ENCODE measurements around the gene CDC25B.

The CDC25B gene

GRCh38 chr20:3757268-3757667 lies 38.8 kb upstream of the CDC25B start:
- no peak overlapping the region for H3K27ac ChIP-seq (ENCODE audit: extremely low read depth, low read depth, low read length)
- H3K9me3 ChIP-seq (ENCODE audit: control insufficient read depth, insufficient read depth, low read depth, low read length), result no peaks in the 10 kb centered on the region
- H3K36me3 ChIP-seq (ENCODE audit: control insufficient read depth in 2 of 2, insufficient read depth in 1 of 2, low read length in 2 of 2), result peaks cover 0 to 65% of the 10 kb centered on the region in 2 experiments; a peak in 2 of 3 replicates
- 0 out of 2 replicates have a peak, but pooled peaks cover 2% of the 10 kb centered on the region for H3K4me1 ChIP-seq (ENCODE audit: control insufficient read depth, insufficient read depth, low read length)
- ChIA-PET POLR2A (interaction anchor here (0.6 to 1.7 kb wide), 3 partner anchors 10 to 84 kb away, joined by 3 to 9 read pairs (median 4); partner anchors contain the start of genes ADISSP and CDC25B), CTCF (interaction anchor here (0.6 to 2.9 kb wide), 9 partner anchors 9 to 315 kb away, joined by 3 to 12 read pairs (median 4); partner anchors contain the start of genes ADISSP and SPEF1)
- TF ChIP-seq ZFP69B (tag by site-specific recombination; IDR thresholded peaks at IDR 0.05) (no peak), MEIS1 (CRISPR knock-in tag; IDR thresholded peaks at IDR 0.05; ENCODE audit: borderline replicate concordance) (no peak), ZNF394 (tag by site-specific recombination; IDR thresholded peaks at IDR 0.05; ENCODE audit: borderline replicate concordance) (no peak)
- no peak overlapping the region for H3K4me3 ChIP-seq (ENCODE audit: low read depth, low read length)

GRCh38 chr20:3758566-3758965 lies 37.5 kb upstream of the CDC25B start:
- no peak overlapping the region for H3K27ac ChIP-seq (ENCODE audit: extremely low read depth, low read depth, low read length)
- no peaks in the 10 kb centered on the region for H3K9me3 ChIP-seq (ENCODE audit: control insufficient read depth, insufficient read depth, low read depth, low read length)
- POLR2A ChIA-PET, result interaction anchor here (1.3 kb wide), 1 partner anchor 9 kb away, joined by 6 read pairs; the partner anchor contains the start of gene ADISSP
- CTCF ChIA-PET, result interaction anchor here (0.8 to 2.9 kb wide), 3 partner anchors 8 to 10 kb away, joined by 3 to 12 read pairs (median 10); partner anchors contain the start of gene ADISSP
- no peak overlapping the region for H3K4me3 ChIP-seq (ENCODE audit: low read depth, low read length)
- no peak for TF ChIP-seq ZNF175 (tag by site-specific recombination; IDR thresholded peaks at IDR 0.05)
- H3K36me3 ChIP-seq (ENCODE audit: control insufficient read depth in 2 of 2, insufficient read depth in 1 of 2, low read length in 2 of 2), result peaks cover 0 to 61% of the 10 kb centered on the region in 2 experiments; a peak in 2 of 3 replicates
- no peaks in the 10 kb centered on the region for H3K4me1 ChIP-seq (ENCODE audit: control insufficient read depth, insufficient read depth, low read length)

DNA sequence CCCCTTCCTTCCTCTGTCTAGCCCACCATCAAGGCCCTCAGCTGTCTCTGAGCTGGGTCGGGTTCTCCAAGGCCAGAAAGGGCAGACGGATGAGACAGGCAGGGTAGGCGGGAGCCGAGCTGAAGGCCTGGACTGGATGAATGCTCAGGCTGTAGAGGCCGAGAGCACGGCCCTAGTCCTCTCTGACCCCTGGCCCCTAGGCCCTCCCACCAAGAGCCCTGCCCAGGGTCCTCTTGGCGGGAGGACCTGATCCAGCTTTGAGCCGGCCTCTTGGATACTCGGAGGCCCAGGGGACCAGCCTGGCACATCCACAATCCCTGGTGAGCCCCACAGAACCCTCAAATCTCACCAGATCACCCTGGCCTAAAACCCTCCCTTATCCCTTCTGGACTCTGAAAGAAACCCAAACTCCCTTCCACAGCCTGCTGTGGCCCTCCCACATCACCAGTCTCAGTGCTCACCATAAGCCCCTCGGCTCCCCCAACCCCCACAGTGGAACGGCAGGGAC lies 36.7 kb upstream of the CDC25B start:
- Histone ChIP-seq H3K4me1 (ENCODE audit: control insufficient read depth, insufficient read depth, low read length) (no peaks in the 10 kb centered on the region), H3K36me3 (ENCODE audit: control insufficient read depth in 2 of 2, insufficient read depth in 1 of 2, low read length in 2 of 2) (peaks cover 0 to 58% of the 10 kb centered on the region in 2 experiments; a peak in 2 of 3 replicates), H3K4me3 (ENCODE audit: low read depth, low read length) (no peak overlapping the region), H3K9me3 (ENCODE audit: control insufficient read depth, insufficient read depth, low read depth, low read length) (no peaks in the 10 kb centered on the region), H3K27ac (ENCODE audit: extremely low read depth, low read depth, low read length) (no peak overlapping the region)
- POLR2A ChIA-PET, result interaction anchor here (1.3 kb wide), 1 partner anchor 8 kb away, joined by 6 read pairs; the partner anchor contains the start of gene ADISSP
- CTCF ChIA-PET, result interaction anchor here (0.6 to 10.8 kb wide), 3 partner anchors 8 to 43 kb away, joined by 3 to 133 read pairs (median 10); no protein-coding TSS in a partner anchor
- TF ChIP-seq ZNF2 (tag by site-specific recombination; IDR thresholded peaks at IDR 0.05), result no peak
- TF ChIP-seq, protein P1, sequence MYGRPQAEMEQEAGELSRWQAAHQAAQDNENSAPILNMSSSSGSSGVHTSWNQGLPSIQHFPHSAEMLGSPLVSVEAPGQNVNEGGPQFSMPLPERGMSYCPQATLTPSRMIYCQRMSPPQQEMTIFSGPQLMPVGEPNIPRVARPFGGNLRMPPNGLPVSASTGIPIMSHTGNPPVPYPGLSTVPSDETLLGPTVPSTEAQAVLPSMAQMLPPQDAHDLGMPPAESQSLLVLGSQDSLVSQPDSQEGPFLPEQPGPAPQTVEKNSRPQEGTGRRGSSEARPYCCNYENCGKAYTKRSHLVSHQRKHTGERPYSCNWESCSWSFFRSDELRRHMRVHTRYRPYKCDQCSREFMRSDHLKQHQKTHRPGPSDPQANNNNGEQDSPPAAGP (tag by site-specific recombination; IDR thresholded peaks at IDR 0.05), result no peak
- TF ChIP-seq, protein P2, sequence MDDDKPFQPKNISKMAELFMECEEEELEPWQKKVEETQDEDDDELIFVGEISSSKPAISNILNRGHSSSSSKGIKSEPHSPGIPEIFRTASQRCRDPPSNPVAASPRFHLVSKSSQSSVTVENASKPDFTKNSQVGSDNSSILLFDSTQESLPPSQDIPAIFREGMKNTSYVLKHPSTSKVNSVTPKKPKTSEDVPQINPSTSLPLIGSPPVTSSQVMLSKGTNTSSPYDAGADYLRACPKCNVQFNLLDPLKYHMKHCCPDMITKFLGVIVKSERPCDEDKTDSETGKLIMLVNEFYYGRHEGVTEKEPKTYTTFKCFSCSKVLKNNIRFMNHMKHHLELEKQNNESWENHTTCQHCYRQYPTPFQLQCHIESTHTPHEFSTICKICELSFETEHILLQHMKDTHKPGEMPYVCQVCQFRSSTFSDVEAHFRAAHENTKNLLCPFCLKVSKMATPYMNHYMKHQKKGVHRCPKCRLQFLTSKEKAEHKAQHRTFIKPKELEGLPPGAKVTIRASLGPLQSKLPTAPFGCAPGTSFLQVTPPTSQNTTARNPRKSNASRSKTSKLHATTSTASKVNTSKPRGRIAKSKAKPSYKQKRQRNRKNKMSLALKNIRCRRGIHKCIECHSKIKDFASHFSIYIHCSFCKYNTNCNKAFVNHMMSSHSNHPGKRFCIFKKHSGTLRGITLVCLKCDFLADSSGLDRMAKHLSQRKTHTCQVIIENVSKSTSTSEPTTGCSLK (tag by site-specific recombination; IDR thresholded peaks at IDR 0.05), result no peak
- TF ChIP-seq, protein P3, sequence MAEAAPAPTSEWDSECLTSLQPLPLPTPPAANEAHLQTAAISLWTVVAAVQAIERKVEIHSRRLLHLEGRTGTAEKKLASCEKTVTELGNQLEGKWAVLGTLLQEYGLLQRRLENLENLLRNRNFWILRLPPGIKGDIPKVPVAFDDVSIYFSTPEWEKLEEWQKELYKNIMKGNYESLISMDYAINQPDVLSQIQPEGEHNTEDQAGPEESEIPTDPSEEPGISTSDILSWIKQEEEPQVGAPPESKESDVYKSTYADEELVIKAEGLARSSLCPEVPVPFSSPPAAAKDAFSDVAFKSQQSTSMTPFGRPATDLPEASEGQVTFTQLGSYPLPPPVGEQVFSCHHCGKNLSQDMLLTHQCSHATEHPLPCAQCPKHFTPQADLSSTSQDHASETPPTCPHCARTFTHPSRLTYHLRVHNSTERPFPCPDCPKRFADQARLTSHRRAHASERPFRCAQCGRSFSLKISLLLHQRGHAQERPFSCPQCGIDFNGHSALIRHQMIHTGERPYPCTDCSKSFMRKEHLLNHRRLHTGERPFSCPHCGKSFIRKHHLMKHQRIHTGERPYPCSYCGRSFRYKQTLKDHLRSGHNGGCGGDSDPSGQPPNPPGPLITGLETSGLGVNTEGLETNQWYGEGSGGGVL (tag by site-specific recombination; IDR thresholded peaks at IDR 0.05), result no peak
- TF ChIP-seq, protein P4, sequence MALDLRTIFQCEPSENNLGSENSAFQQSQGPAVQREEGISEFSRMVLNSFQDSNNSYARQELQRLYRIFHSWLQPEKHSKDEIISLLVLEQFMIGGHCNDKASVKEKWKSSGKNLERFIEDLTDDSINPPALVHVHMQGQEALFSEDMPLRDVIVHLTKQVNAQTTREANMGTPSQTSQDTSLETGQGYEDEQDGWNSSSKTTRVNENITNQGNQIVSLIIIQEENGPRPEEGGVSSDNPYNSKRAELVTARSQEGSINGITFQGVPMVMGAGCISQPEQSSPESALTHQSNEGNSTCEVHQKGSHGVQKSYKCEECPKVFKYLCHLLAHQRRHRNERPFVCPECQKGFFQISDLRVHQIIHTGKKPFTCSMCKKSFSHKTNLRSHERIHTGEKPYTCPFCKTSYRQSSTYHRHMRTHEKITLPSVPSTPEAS (tag by site-specific recombination; IDR thresholded peaks at IDR 0.05), result no peak
- TF ChIP-seq REST (tag by site-specific recombination; IDR thresholded peaks at IDR 0.05), result no peak
- no peak for TF ChIP-seq ZNF621 (tag by site-specific recombination; IDR thresholded peaks at IDR 0.05)
- TF ChIP-seq ZIC2 (tag by site-specific recombination; IDR thresholded peaks at IDR 0.05), result no peak
- TF ChIP-seq ZNF354C (tag by site-specific recombination; IDR thresholded peaks at IDR 0.05; ENCODE audit: borderline replicate concordance, low read depth), result no peak
- no peak for TF ChIP-seq ZNF157 (tag by site-specific recombination; IDR thresholded peaks at IDR 0.05)
- TF ChIP-seq, protein P5, sequence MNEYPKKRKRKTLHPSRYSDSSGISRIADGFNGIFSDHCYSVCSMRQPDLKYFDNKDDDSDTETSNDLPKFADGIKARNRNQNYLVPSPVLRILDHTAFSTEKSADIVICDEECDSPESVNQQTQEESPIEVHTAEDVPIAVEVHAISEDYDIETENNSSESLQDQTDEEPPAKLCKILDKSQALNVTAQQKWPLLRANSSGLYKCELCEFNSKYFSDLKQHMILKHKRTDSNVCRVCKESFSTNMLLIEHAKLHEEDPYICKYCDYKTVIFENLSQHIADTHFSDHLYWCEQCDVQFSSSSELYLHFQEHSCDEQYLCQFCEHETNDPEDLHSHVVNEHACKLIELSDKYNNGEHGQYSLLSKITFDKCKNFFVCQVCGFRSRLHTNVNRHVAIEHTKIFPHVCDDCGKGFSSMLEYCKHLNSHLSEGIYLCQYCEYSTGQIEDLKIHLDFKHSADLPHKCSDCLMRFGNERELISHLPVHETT (tag by site-specific recombination; IDR thresholded peaks at IDR 0.05), result no peak
- TF ChIP-seq SP3 (tag by site-specific recombination; IDR thresholded peaks at IDR 0.05), result no peak
- TF ChIP-seq ZNF416 (tag by site-specific recombination; IDR thresholded peaks at IDR 0.05), result no peak

Measured in HEK293 (cell line).